ENCODE measurements around the gene CTTN. TPM values are rescaled to one million over a fixed set of nuclear protein-coding genes. Genes with fewer than 3 reads are reported as not detected.

CTTN gene
- total RNA-seq, 1 donor from 2014 or later = 211 TPM

DNA sequence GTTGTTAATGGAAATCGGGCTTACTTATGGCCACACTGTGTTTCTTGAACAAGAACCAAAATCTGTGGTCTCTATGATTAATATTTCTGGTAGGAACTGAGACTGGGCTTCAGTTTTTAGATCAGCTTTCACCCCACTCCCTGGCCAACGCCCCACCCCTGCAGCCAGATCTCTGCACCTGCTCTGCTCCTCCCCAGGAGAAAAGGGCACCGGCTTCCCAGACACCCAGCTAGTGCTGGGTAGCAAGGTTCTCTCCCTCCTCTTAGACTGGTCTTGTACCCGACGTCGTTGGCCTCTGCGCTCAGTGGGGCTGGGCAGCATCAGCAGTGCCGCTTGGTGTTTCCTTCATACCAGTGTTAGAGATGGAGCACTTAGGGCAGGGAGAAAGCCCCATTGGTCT, 17.0 kb upstream of the CTTN start:
- Mint-ChIP-seq H3K27me3 (no peaks in the 10 kb centered on the region), H3K36me3 (peaks cover 11% of the 10 kb centered on the region), H3K4me1 (ENCODE audit: unreplicated experiment) (no peaks in the 10 kb centered on the region), H3K9me3 (no peaks in the 10 kb centered on the region), H3K4me3 (no peak overlapping the region), H3K27ac (peak overlapping the region; percentile 85)
- DNase-seq (ENCODE audit: extremely low spot score, unreplicated experiment) = no peak
- TF ChIP-seq, protein P1, sequence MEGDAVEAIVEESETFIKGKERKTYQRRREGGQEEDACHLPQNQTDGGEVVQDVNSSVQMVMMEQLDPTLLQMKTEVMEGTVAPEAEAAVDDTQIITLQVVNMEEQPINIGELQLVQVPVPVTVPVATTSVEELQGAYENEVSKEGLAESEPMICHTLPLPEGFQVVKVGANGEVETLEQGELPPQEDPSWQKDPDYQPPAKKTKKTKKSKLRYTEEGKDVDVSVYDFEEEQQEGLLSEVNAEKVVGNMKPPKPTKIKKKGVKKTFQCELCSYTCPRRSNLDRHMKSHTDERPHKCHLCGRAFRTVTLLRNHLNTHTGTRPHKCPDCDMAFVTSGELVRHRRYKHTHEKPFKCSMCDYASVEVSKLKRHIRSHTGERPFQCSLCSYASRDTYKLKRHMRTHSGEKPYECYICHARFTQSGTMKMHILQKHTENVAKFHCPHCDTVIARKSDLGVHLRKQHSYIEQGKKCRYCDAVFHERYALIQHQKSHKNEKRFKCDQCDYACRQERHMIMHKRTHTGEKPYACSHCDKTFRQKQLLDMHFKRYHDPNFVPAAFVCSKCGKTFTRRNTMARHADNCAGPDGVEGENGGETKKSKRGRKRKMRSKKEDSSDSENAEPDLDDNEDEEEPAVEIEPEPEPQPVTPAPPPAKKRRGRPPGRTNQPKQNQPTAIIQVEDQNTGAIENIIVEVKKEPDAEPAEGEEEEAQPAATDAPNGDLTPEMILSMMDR (conservative IDR thresholded peaks at IDR 0.05) = no peak

DNA sequence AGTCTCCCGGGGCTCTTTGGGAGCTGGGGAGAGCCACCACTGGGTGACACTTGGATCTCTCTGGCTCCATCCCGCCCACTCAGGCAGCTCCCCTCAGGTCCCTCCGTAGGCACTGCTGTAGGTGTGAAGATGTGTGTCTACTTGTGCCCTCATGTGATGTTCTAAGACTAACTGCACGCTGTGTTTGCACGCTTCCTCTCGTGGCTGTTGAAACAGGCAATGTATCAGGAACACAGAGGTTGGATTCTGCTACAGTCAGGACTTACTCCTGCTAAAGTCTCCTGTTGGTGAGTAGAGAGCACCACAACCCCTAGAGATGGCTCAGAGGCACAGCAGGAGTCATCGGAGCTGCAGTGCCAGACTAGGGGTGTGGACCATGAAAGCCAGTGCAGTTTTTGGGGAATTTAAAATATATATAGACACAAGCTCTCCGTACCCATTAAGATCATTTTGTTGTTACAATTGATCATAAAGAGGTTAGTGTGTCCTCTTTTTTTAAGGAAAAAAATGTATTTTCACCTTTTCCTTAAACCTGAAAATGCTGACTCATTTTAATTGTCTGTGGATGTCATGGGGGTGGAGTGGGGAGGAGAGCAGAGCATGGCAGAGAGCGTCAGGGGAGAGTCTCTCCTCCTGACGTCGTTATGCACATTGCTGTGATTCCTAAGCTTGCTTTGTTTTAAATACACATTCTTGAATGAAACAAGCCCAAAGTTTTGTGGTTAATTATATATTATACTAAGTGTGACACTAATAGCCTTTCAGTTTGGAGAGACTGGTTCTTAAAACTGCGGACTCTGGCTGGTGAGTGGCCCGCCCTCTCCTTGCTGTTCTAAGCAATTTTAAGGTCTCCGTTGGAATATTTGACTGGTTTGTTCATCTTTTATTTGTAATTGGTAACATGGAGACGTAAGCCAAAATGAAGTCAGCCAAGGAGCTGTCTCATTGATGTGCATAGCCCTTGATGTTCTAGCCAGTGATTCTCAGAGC, 16.2 kb upstream of the CTTN start:
- Mint-ChIP-seq H3K27ac (peak overlapping the region; percentile 85), H3K4me1 (ENCODE audit: unreplicated experiment) (no peaks in the 10 kb centered on the region)

DNA sequence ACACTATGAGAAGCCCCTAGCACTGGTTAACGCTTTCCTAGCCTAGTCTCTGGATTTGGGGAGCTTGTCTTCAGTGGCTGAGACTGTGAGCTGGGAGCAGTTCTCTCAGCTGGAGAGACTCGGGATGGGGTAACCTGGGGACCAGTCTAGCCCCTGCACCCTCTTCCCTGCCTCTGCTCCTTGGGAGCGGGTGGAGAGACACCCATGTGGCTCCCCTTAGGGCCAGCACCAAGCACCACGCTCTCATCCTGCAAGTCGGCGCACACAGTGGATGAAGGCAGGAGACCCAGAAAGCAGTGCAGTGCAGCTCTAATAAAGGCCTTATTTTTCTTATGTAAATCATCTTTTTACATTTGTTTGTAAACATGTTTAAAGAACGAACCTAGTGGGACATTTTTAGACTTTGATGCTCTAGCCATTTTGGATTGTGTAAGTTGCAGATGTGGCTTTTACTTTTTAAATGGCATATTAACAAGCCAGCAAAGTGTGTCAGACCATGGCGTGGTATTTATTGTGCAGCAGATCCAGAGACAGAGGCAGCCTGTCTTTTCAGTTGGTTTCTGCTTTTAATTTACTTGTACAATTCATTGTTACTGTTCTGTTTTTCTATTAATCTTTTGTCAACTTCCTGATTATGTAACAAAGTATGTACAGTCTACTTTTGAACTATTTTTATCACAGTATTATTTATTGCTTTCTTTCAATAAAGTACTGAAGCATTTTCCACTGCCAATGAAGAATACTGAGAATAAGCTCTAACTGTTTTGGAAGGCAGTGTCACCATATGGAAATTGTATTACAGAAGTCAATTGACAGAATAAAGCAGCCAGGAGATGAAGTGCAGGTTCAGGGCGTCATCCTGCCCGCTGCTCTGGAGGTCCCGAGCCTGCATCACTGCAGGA, 14.4 kb upstream of the CTTN start:
- Mint-ChIP-seq H3K27ac (no peak overlapping the region), H3K36me3 (peaks cover 10% of the 10 kb centered on the region), H3K4me1 (ENCODE audit: unreplicated experiment) (no peaks in the 10 kb centered on the region)

More for the DNA sequence above, 16.2 kb upstream of the CTTN start:
- no peak for DNase-seq (ENCODE audit: extremely low spot score, unreplicated experiment)
- H3K4me3 Mint-ChIP-seq = no peak overlapping the region
- no peaks in the 10 kb centered on the region for H3K9me3 Mint-ChIP-seq
- H3K36me3 Mint-ChIP-seq = peaks cover 11% of the 10 kb centered on the region
- TF ChIP-seq, protein P1 (conservative IDR thresholded peaks at IDR 0.05) = no peak
- no peaks in the 10 kb centered on the region for H3K27me3 Mint-ChIP-seq

DNA sequence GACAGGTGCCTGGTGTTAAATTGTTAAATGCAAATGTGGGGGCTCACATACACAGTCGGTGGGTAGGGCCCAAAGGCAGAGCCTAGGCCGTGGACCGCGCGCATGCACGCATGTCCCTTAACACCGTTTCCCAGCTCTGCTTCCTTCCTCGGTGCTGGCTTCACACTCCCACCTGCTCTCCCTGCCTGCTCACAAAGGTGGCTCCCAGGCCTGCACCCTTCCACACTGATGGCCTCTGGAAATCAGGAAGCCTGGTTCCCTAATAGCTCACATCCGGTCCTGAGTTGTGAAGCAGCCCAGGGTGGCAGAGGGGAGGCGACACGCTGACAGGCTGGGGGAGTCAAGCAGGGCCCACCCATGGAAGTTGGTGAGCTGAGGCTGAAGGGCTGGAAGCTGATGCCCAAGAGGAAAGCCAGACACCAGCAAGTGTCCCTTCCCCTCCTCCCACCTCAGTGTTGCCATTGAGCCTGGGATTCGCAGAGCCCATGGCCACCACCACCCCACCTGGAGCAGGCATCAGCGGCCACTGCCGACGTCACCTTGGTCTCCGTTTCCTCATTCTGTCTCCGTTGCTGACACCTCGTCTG, 13.7 kb upstream of the CTTN start:
- H3K4me1 Mint-ChIP-seq (ENCODE audit: unreplicated experiment) = no peaks in the 10 kb centered on the region
- DNase-seq (ENCODE audit: extremely low spot score, unreplicated experiment) = no peak
- H3K9me3 Mint-ChIP-seq = no peaks in the 10 kb centered on the region
- TF ChIP-seq, protein P1 (conservative IDR thresholded peaks at IDR 0.05) = no peak
- H3K27ac Mint-ChIP-seq = no peak overlapping the region
- no peak overlapping the region for H3K4me3 Mint-ChIP-seq
- peaks cover 14% of the 10 kb centered on the region for H3K36me3 Mint-ChIP-seq
- H3K27me3 Mint-ChIP-seq = no peaks in the 10 kb centered on the region

More for the DNA sequence above, 14.4 kb upstream of the CTTN start:
- no peak for DNase-seq (ENCODE audit: extremely low spot score, unreplicated experiment)
- H3K27me3 Mint-ChIP-seq = no peaks in the 10 kb centered on the region
- TF ChIP-seq, protein P1 (conservative IDR thresholded peaks at IDR 0.05) = no peak
- H3K4me3 Mint-ChIP-seq = no peak overlapping the region
- no peaks in the 10 kb centered on the region for H3K9me3 Mint-ChIP-seq

DNA sequence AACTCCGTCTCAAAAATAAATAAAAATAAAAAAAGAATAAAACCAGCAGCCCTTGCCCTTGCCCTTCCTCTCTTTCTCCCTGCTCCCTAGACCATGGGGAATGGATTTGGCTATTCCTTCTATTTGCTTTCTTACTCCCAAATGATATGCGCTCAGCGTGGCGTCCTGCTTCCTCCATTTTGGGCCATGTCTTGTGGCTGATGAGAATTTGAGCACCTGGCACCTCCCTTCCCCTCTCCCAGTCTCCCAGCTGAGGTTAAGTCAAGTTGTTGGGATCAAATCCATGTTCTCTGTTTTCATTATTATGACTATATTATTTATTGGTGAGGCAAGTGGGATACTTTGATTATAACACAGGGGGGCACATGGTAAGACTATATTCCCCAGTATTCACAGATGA, 10.8 kb upstream of the CTTN start:
- Mint-ChIP-seq H3K4me1 (ENCODE audit: unreplicated experiment) (no peaks in the 10 kb centered on the region), H3K27ac (no peak overlapping the region), H3K4me3 (no peak overlapping the region), H3K36me3 (peaks cover 18% of the 10 kb centered on the region), H3K9me3 (no peaks in the 10 kb centered on the region), H3K27me3 (no peaks in the 10 kb centered on the region)
- DNase-seq (ENCODE audit: extremely low spot score, unreplicated experiment) = no peak
- TF ChIP-seq, protein P1 (conservative IDR thresholded peaks at IDR 0.05) = no peak

All from type B pancreatic cell (in vitro differentiated cells).